ENCODE measurements around the gene SLC39A8.

The SLC39A8 gene

GRCh38 chr4:102222838-102223409, 122.4 kb downstream of the SLC39A8 start:
- no peak for DNase-seq

- no peak for DNase-seq
Measured at GRCh38 chr4:102219129-102219528, 126.2 kb downstream of the SLC39A8 start.

GRCh38 chr4:102218656-102219055, 126.6 kb downstream of the SLC39A8 start:
- DNase-seq = no peak

- no peak for DNase-seq
Measured at GRCh38 chr4:102217775-102218355, 127.4 kb downstream of the SLC39A8 start.

GRCh38 chr4:102217345-102217744, 127.9 kb downstream of the SLC39A8 start:
- DNase-seq = no peak

GRCh38 chr4:102216666-102217065, 128.6 kb downstream of the SLC39A8 start:
- DNase-seq = no peak

- DNase-seq = no peak
Measured at GRCh38 chr4:102213031-102213430, 132.3 kb downstream of the SLC39A8 start.
